ENCODE measurements around the gene SUSD4.

Gene SUSD4

DNA sequence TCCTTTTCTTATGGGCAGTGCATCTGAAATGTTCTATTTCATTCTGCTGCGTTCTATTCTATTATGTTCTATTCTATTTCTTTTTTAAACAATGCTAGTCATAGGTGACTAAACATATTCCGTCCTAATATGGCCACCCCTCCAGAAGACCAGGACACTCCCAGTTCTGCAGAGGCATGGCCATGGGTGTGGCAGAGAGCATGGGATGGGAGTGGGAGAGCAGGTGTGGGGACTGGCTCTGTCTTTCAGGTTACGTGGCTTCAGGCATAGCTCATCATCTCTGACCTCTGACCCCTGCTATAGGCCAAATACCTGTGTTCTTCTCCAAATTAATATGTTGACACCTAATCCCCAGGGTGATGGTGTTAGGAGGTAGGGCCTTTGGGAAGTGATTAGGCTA lies 187.5 kb downstream of the SUSD4 start:
- no peak for DNase-seq

DNA sequence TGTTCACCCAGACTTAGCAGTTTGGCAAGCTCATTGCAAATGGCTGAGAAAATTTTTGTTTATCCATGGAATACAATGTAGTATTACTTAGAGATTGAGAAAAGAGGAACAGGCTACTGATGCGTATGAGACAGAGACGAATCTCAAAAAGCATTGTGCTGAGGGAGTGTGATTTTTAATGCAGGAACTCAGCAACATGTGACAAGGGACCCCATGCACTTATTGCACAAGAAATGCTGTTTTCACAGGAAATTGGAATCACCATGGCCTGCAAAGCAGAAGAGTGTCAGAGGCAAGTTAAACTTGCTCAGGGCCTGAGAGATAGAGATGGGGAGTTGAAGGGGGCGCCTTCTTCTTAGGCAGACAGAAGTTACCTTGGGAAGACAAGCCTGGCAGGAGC lies 188.3 kb downstream of the SUSD4 start:
- DNase-seq: no peak

DNA sequence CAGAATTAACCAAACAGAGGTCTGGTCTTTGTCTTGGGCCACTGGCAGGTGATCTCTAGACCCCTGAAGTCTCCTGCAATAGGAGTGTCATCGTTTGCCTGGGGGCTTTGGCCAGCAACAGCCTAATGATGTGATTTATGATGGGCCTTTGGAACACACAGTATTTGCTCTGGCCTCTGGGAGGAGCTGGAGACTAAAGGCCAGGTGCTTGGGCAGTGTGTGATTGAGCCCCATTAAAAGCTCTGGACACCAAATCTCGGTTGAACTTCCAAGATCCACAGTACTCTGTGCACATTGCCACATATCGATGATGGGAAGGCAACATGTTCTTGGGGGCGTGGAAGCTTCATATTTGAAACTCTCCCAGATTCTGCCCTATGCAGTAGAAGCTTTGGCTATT lies 188.9 kb downstream of the SUSD4 start:
- DNase-seq: peak; percentile 4

All from fibroblast of skin of abdomen (primary cell).